ENCODE results near the gene LRP8.
"Not testable (repeated sequence)": the region's sequence is repeated elsewhere in the genome, so short reads cannot be mapped to it uniquely, and the experiment has no call there.

The LRP8 gene

DNA sequence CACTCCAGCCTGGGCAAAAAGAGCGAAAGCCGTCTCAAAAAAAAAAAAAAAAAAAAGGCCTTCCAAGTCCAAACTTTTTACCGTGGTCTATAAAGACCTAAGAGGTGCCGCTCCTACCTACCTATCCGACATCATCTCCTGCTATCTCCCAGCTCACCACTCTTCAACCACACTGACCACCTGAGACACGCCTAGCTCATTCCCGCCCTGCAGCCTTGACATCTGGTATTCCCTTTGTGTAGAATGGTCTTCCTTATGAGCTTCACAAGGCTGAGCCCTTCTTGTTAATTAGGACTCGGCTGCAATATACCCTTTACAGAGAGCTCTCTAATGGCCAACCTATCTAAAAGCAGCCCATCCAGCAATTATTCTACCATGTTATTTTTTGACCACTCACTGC lies 90.2 kb downstream of the LRP8 start:
- in situ Hi-C loops (cut with MboI; ENCODE audit: low sequenced_read_pairs) = no loop called here

DNA sequence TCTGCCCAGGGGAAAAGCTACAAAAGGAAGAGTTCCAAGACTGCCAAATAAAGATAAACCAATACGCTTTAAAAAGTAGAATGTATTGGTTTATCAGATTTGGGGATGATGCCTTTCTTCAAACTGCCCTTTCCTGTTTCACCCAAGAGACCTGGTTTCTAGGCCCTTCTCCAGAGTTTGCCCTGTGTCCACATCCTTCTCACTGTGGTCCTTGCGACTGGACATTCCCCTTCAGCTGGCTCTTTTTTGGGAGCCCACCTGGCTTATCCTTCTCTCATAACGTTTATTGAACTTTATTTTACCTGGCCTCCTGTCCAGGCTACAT lies 106.9 kb downstream of the LRP8 start:
- in situ Hi-C loops (cut with MboI; ENCODE audit: low sequenced_read_pairs) = no loop called here

DNA sequence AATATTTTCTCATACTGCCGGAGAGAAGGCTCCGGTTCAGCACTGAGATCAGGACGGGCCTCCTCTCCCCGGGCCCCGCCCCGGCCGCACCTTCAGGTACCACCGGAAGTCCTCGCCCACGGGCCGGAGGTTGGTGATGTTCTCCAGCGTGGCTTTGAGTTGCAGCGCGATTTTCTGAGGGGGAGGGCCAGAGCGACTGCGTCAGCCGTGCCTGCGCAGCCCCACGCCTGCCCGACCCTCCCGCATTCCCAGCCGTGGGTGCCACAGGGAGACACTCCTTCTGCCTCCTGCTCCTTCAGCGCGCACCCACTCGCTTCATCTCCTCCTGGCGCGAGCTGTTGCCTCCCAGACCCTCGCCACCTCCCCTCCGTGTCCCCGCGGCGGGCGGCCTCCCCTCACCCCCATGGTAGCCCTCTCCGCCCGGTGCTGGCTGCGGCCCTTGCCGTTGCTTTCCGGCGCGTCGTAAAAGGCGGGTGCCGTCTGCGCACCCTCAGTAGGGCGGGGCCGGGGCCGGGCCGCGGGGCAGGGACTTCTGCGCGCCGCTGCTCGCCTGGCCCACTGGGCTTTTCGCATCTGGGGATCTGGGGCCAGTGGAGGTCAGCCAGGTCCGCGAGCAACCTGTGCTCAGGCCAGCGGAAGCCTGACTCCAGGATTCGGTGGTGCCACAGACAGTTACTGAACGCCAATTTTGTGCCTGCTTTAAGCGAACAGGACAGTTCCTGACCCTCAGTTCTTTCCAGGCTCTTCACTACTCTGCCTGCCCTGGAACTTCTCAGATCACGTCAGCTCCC lies 107.5 kb downstream of the LRP8 start, which contains the start of gene CZIB:
Gene CZIB (minus strand): TSS at position 464 of the 791 bp plus-strand sequence. CDS start 59 bp downstream, at position 405.
- in situ Hi-C loops (cut with MboI; ENCODE audit: low sequenced_read_pairs) = no loop called here

DNA sequence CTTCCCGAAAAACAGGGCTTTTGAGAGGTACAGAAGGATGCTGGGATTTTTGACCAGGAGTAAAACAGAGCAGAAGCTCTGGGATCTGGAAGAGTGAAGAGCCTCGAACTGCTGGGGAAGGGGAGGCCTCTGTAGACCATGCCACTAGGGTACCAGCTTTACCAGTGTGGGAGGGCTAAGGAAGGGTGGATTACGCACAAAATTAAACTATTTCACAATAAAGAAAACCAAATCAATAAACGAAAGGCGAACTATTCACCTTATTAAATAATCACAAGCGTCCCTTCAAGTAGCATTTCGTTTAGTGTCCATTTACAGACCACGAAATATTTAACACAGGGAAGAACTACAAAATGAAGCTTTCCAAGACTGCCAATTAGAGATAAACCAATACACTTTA lies 108.2 kb downstream of the LRP8 start:
- in situ Hi-C loops (cut with MboI; ENCODE audit: low sequenced_read_pairs) = no loop called here

DNA sequence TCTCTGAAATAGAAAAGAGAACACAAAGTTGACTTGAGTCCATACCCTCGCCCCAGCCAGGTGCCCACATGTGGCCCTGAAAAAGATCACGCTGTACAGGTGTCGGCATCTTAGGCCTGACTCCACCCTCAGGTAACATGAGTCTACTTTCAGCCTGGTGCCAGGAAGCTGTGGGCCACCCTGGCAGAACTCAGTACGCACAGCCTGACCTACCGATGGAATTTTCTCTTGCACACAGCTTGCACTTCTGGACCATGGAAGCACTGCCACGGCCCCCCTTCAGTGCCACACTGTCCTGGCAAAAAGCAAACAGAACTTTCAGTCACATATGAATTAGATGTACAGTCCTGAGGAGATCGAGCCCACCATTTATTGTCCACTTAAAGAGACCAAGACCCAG lies 109.7 kb downstream of the LRP8 start:
- in situ Hi-C loops (cut with MboI; ENCODE audit: low sequenced_read_pairs) = no loop called here

DNA sequence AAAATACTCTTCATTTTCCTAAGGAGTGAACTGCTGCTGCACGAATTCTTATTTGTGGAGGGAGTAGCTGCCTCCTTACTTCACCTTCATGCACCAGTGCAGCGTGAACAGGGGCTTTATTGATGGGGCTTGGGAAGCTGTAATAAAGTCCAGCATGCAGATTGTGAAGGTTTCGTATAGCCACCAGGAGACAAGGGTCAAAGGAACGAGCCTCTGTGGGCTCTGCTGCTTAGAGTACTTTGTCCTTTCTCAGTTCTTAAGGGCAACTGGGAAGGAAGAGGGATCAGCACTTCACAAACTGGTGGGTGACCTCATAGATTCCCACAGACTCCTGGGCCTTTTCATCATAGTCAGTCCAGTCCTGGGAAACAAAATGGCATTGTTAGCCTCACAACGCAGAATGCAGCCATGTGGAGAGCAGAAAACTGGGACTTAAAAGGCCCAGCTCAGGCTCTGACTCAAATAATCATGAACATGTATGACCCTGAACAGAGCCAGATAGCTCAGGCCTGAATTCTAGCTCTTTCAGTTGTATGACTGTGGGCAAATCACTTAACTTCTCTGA lies 113.4 kb downstream of the LRP8 start:
- in situ Hi-C loops (cut with MboI; ENCODE audit: low sequenced_read_pairs) = no loop called here

DNA sequence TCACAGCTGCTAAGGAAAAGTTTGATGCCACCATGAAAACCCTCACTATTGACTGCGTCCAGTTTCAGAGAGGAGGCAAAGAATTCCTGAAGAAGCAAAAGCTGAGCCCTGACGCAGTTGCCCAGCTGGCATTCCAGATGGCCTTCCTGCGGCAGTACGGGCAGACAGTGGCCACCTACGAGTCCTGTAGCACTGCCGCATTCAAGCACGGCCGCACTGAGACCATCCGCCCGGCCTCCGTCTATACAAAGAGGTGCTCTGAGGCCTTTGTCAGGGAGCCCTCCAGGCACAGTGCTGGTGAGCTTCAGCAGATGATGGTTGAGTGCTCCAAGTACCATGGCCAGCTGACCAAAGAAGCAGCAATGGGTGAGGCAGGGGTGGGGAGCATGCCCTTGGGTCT lies 116.9 kb downstream of the LRP8 start:
- in situ Hi-C loops (cut with MboI; ENCODE audit: low sequenced_read_pairs) = no loop called here

DNA sequence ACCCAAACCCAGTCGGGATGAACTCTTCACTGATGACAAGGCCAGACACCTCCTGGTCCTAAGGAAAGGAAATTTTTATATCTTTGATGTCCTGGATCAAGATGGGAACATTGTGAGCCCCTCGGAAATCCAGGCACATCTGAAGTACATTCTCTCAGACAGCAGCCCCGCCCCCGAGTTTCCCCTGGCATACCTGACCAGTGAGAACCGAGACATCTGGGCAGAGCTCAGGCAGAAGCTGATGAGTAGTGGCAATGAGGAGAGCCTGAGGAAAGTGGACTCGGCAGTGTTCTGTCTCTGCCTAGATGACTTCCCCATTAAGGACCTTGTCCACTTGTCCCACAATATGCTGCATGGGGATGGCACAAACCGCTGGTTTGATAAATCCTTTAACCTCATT lies 117.5 kb downstream of the LRP8 start:
- in situ Hi-C loops (cut with MboI; ENCODE audit: low sequenced_read_pairs) = no loop called here

DNA sequence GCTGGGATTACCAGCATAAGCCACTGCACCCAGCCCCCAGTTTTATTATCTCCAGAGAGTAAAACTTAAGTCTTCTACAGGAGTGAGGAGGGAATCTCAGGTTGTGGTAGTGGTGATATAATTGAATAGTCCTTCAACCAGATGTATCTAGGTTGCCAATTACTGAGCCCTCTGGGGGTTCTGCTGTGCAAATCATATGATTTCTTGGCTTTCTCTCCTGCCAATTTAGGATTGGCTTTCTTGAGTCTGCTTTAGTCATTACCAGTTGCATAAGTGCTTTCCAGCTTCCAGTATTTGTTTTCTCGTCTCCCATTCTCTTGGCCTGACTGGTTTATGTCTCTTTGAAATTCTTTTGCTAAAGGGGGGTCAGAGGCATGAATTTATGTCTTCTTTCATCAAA lies 120.1 kb downstream of the LRP8 start:
- in situ Hi-C loops (cut with MboI; ENCODE audit: low sequenced_read_pairs) = no loop called here

DNA sequence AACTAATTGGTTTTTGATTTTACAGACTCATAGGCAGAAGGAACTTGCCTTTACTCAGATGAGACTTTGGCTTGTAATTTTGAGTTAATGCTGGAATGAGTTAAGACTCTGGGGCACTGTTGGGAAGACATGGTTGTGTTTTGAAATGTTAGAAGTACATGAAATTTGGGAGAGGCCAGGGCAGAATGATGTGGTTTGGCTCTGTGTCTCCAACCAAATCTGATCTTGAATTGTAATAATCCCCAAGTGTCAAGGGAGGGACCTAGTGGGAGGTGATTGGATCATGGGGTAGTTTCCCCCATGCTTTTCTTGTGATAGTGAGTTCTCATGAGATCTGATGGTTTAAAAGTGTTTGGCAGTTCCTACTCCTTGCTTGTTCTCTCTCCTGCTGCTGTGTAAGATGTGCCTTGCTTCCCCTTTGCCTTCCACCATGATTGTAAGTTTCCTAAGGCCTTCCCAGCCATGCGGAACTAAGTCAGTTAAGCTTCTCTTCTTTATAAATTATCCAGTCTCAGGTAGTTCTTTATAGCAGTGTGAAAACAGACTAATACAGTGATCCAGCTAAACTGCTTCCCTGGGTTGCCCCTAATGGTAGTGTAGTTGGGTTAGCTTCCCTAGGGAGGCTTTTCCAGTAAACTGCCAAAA lies 121.0 kb downstream of the LRP8 start:
- in situ Hi-C loops (cut with MboI; ENCODE audit: low sequenced_read_pairs) = no loop called here

DNA sequence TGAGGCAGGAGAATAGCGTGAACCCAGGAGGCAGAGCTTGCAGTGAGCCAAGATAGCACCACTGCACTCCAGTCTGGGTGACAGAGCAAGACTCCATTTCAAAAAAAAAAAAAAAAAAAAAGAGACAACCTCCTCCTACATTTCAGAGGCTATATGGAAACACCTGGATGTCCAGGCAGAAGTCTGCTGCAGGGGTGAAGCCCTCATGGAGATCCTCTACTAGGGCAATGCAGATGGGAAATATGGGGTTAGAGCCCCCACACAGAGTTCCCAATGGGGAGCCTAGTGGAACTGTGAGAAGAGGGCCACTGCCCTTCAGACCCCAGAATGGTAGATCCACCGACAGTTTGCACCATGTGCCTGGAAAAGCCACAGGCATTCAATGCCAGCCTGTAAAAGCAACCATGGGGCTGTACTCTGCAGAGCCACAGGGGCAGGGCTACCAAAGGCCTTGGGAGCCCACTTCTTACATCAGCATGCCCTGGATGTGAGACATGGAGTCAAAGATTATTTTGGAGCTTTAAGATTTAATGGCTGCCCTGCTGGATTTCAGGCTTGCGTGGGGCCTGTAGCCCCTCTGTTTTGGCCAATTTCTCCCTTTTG lies 121.7 kb downstream of the LRP8 start:
- in situ Hi-C loops (cut with MboI; ENCODE audit: low sequenced_read_pairs) = not testable (repeated sequence)

DNA sequence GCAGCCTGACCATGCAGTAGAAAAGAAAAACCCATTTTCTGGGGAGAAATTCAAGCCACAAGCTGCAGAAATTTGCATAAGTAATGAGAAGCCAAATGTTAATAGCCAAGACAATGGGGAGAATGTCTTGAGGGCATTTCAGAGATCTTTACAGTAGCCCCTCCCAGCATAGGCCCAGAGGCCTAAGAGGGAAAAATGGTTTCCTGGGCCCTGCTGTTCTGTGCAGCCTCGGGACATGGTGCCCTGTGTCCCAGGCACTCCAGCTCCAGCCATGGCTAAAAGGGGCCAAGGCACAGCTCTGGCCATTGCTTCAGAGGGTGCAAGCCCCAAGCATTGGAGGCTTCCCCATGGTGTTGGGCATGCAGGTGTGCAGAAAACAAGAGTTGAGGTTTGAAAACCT lies 122.4 kb downstream of the LRP8 start:
- in situ Hi-C loops (cut with MboI; ENCODE audit: low sequenced_read_pairs) = not testable (repeated sequence)

DNA sequence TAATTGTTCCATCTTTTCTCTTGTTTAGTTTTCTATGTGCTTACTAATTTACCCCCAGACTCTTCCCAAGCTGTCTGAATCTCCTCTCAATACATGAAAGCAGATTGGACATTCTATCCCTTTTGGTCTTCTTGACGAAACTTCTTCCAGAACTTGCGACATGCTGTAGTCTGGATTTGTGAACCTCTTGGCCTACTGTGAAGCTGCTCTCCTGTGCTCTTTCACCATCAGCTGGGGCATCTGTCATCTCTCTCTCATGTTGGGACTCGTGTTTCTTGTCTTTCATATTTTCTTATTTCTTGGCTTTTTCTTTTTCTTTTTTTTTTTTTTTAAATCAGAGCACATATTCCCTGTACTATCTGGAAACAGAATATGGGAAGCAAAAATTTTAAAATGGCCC lies 124.4 kb downstream of the LRP8 start:
- in situ Hi-C loops (cut with MboI; ENCODE audit: low sequenced_read_pairs) = no loop called here

DNA sequence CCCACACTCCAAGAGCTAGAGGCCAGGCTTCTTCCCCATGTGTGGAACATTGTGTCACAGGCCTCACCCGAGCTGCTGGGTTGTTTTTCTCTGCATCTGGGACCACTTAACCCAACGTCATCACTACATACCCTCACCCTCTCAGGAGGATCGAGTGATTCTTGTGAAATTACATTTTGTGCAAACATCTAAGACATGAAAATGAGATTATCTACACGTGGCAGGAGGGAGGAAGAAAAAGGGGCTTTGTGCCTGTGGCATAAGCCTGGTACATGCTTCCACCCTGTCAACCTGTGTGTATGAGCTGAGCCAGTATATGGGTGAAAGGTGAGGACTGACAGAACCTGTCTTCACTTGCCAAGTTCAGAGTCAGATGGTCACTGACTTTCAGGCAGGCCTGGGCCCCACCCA lies 129.6 kb downstream of the LRP8 start:
- in situ Hi-C loops (cut with MboI; ENCODE audit: low sequenced_read_pairs) = loop anchor here (25.0 kb wide), 1 partner anchor 286 kb away; the partner anchor contains the start of gene ECHDC2

DNA sequence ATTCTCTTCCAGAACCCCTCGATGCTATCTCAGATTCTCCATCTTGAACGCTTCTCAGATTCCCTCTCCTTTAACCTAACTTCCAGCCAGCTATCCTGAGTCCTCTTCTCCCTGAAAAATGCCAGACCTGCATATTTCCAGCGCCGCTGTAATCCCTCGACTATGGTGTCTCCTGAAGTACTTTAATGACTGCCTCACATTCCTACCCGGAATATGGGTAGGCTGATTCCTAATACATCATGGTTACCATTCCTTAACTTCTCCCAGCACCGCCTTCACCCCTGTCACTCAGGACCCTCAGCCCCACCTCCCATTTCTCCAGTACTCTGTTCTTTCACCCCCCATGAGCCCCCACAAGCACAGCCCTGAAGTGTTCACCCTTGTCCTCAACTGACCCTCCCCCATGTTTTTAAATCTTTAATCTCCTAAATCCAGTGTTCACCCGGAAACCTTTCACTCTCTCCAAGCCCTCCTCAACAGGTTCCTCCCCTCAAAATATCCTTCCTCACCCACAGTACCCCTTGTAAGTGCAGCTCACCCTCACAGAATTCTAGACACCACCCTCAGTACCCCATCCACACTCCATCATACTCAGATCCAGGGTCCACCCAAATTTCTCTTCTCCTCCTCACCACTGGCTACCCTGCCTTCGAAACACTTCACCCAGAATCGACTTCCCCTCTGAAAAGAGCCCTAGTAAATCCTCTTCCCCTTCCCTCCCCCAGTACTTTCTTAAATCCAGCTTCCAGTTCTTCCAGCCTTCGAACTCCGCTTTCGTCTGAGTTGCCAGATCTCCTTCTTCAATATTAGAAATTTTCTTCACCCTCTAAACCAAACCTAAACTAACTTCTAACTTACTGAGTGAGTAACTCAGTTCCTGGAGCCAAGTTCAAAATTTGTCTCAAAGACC lies 130.3 kb downstream of the LRP8 start:
- in situ Hi-C loops (cut with MboI; ENCODE audit: low sequenced_read_pairs) = loop anchor here (25.0 kb wide), 1 partner anchor 285 kb away; the partner anchor contains the start of gene ECHDC2

DNA sequence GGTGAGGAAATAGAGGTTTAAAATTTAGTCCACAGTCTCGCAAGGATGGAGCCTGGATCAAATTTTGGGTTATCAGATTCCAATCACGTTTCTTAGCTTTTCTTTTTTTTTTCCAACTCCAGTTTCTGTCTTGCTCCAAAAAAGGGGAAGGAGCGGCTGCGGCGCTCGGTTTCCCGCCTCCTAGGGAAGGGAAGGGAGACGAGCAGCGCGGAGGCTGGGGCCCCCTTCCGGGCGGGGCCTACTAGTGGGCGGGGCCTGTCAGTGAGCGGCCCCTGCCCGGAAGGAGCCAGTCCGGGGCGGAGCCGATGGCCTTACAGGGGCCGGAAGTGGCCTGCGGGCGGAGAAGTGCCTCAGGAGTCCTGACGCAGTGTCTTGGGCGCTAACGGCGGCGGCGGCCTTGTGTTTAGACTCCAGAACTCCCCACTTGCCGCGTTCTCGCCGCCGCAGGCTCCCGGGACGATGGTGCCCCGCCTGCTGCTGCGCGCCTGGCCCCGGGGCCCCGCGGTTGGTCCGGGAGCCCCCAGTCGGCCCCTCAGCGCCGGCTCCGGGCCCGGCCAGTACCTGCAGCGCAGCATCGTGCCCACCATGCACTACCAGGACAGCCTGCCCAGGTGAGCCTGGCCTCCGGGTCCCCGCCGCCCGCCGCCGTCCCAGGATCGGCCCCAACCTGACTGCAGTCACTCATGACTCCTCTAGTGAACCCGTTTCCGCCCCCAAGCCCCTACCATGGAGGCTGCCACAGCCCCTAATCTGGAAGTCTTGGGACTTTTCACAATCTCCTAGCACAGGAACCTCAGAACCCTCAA lies 131.2 kb downstream of the LRP8 start, which contains the start of gene CPT2:
Gene CPT2 (plus strand): TSS at position 340 of the 806 bp plus-strand sequence. CDS start 120 bp downstream, at position 460.
- in situ Hi-C loops (cut with MboI; ENCODE audit: low sequenced_read_pairs) = loop anchor here (25.0 kb wide), 1 partner anchor 284 kb away; the partner anchor contains the start of gene ECHDC2

DNA sequence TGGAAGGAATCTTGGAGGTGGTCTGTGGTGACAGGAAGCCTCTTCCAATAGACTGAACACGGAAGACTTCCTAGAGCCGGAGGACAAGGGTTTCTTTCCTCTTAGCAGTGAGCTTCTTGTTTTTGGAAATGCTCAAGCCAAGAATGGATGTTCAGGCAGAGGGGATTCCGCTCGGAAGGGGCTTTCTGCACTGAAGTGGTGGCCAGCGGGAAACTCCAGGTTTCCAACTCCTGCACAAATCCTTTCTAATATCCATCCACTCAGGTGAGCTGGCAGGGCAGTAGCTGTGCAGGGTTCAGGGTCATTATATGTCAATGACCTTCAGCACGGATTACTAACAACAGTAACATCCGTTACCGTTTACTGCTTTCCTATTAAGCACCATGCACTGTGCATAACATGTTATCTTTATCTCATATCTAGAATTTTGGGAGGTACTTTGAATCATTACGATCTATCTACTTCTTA lies 131.8 kb downstream of the LRP8 start:
- in situ Hi-C loops (cut with MboI; ENCODE audit: low sequenced_read_pairs) = loop anchor here (25.0 kb wide), 1 partner anchor 284 kb away; the partner anchor contains the start of gene ECHDC2

DNA sequence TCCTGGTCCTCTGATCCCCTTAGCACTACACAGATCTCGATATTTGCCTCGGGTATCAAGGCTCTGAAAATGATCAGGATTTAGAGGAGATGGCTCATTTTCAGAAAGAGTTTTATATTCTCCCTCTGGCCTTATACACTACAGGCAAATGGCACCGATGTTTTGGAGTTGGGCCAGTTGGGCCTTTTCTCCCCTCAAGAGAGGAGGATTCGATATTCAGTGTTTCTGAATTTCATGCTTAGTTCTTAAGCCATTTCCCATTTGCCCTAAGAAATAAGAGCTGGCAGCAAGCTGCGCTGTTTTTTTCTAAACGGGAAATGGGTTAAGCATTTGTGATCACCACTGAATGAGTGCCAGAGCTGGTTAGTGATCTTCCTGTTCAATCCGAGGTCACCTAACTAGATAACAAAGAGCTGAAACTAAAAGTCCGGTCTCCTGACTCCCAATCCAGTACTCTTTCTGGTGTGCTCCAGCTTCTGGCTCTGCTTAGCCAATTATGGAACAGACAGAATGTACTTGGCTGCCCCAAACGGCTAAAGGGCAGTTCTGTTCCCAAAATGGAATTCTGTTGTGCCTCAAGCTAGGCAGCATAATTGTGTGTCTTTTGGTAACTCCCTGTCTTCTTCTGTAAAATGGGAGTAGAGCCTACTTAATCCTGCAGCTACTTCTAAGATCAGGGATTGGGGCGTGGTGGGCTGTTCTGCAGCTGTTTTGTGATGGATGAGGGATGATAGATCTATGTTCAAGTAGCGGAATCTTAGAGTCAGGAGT lies 132.4 kb downstream of the LRP8 start:
- in situ Hi-C loops (cut with MboI; ENCODE audit: low sequenced_read_pairs) = loop anchor here (25.0 kb wide), 1 partner anchor 283 kb away; the partner anchor contains the start of gene ECHDC2
